Measurements from ENCODE around the gene PCK2. TPM values are rescaled to one million over a fixed set of nuclear protein-coding genes. Genes with fewer than 3 reads are reported as not detected.
A peak's percentile ranks its signal among the peaks of the same experiment; 100 is the strongest.

The PCK2 gene
- total and polyA plus RNA-seq, 2 of the 13 experiments (the other 11 are each of a cell fraction or from before 2014, with no cell fraction given) = 129 to 272 TPM

DNA sequence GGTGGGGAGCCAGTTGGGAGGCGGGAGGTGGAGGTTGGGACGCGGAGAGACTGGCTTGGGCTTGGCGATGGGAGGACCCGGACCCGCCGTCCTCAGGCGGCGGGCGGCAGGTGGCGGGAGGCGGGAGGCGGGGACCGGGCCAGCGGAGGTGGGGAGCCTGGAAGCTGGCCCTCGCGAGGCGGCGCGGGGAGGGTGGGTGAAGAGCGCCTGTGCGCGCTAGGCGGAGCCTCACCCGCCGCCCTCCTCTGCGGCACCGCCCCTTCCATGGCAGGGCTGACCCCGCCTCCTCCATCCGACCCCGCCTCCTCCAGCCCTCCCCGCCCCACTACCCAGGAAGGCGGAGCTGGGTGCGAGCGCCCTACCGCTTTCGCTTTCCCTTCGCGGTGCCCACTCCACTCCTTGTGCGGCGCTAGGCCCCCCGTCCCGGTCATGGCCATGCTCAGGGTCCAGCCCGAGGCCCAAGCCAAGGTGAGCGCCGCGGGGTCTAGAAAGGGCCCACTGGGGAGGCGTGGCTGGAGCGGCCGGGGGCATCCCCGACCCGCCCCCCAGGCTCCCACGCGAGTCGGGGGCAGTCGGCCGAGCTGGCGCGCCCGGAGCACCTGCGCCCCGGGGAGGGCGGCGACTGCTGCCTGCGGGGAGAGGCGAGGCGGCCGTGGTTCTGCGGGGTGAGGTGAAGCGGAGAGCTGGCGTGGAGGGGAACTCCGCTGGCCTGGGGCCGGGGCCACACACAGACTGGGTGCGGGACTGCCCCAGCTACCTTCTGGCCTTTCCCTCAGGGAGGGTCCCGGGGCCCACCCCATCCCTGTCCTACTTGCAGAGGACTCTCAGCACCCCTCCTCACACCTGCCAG lies 41.9 kb downstream of the PCK2 start, which contains the start of gene PSME1 (continued):
- TF ChIP-seq ZNF143 (CRISPR knock-in tag; IDR thresholded peaks at IDR 0.05) (peak; percentile 44; the same call in 1 of the 2 replicates), MAZ (IDR thresholded peaks at IDR 0.05; ENCODE audit: borderline replicate concordance, low read depth, low read length) (peak; percentile 94; the same call in 1 of the 2 replicates), MAZ (CRISPR knock-in tag; IDR thresholded peaks at IDR 0.05; ENCODE audit: low read depth) (peak; percentile 99), NFYB (CRISPR knock-in tag; IDR thresholded peaks at IDR 0.05) (no peak), TCF7L2 (IDR thresholded peaks at IDR 0.05; ENCODE audit: low read depth, low read length) (no peak), ZSCAN20 (CRISPR knock-in tag; IDR thresholded peaks at IDR 0.05; ENCODE audit: borderline replicate concordance) (peak; percentile 91), SMARCE1 (IDR thresholded peaks at IDR 0.05; ENCODE audit: borderline replicate concordance) (no peak), ARNT (IDR thresholded peaks at IDR 0.05) (no peak), ZKSCAN5 (CRISPR knock-in tag; IDR thresholded peaks at IDR 0.05) (peak; percentile 28; the same call in 1 of the 2 replicates), YY1 (IDR thresholded peaks at IDR 0.05; ENCODE audit: insufficient read depth, insufficient replicate concordance, low read depth, low read length) (peak; percentile 81), CENPT (CRISPR knock-in tag; IDR thresholded peaks at IDR 0.05; ENCODE audit: low read depth) (no peak; the same call in 1 of the 2 replicates), HMGA1 (CRISPR knock-in tag; conservative IDR thresholded peaks at IDR 0.05) (no peak), NFKB2 (CRISPR knock-in tag; IDR thresholded peaks at IDR 0.05; ENCODE audit: borderline replicate concordance) (peak; percentile 97; the same call in 1 of the 2 replicates), PCBP2 (optimal IDR thresholded peaks at IDR 0.05; ENCODE audit: low read depth, low read length, poor library complexity, severe bottlenecking) (no peak), ZKSCAN1 (IDR thresholded peaks at IDR 0.05; ENCODE audit: low read length) (no peak), AHR (CRISPR knock-in tag; IDR thresholded peaks at IDR 0.05) (peak; percentile 60; the same call in 1 of the 2 replicates), MAFG (CRISPR knock-in tag; IDR thresholded peaks at IDR 0.05) (no peak), MTF2 (CRISPR knock-in tag; IDR thresholded peaks at IDR 0.05; ENCODE audit: borderline replicate concordance) (no peak), ZNF615 (CRISPR knock-in tag; IDR thresholded peaks at IDR 0.05; ENCODE audit: borderline replicate concordance) (no peak), ZC3H13 (CRISPR knock-in tag; IDR thresholded peaks at IDR 0.05) (no peak), CBX5 (CRISPR knock-in tag; IDR thresholded peaks at IDR 0.05; ENCODE audit: borderline replicate concordance) (peak; percentile 84; the same call in 1 of the 2 replicates)
- TF ChIP-seq, protein P1, sequence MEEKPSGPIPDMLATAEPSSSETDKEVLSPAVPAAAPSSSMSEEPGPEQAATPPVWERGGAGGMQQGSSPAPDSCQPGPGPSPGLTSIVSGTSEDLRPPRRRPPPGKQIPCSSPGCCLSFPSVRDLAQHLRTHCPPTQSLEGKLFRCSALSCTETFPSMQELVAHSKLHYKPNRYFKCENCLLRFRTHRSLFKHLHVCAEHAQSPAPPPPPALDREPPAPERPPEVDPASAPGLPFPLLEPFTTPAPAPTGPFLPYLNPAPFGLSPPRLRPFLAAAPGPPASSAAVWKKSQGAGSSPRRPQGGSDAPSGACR (CRISPR knock-in tag; IDR thresholded peaks at IDR 0.05) = no peak
- TF ChIP-seq, protein P2, sequence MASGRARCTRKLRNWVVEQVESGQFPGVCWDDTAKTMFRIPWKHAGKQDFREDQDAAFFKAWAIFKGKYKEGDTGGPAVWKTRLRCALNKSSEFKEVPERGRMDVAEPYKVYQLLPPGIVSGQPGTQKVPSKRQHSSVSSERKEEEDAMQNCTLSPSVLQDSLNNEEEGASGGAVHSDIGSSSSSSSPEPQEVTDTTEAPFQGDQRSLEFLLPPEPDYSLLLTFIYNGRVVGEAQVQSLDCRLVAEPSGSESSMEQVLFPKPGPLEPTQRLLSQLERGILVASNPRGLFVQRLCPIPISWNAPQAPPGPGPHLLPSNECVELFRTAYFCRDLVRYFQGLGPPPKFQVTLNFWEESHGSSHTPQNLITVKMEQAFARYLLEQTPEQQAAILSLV (CRISPR knock-in tag; IDR thresholded peaks at IDR 0.05; ENCODE audit: borderline replicate concordance) = peak; percentile 89
- TF ChIP-seq, protein P3, sequence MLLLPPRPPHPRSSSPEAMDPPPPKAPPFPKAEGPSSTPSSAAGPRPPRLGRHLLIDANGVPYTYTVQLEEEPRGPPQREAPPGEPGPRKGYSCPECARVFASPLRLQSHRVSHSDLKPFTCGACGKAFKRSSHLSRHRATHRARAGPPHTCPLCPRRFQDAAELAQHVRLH (CRISPR knock-in tag; IDR thresholded peaks at IDR 0.05; ENCODE audit: borderline replicate concordance, low read depth) = no peak
- TF ChIP-seq, protein P4, sequence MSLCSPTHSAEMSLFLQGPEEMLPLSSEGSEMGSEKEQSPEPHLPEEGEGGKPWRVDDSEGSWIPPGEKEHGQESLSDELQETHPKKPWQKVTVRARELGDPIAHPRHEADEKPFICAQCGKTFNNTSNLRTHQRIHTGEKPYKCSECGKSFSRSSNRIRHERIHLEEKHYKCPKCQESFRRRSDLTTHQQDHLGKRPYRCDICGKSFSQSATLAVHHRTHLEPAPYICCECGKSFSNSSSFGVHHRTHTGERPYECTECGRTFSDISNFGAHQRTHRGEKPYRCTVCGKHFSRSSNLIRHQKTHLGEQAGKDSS (CRISPR knock-in tag; IDR thresholded peaks at IDR 0.05; ENCODE audit: borderline replicate concordance, low read depth) = peak; percentile 72
